WERI-Rb-1 (cell line): ENCODE data around the gene KAZALD1.
A peak's percentile ranks its signal among the peaks of the same experiment; 100 is the strongest.

ENCODE experiments used
- DNase-seq: peaks from one replicate; pipeline ENCODE4 v3.0.0-alpha.2; 2020
- H3K27ac ChIP-seq: fragments of 250-450 bp; sonication (Bioruptor Pico); 2 replicates; pipeline ENCODE4 v1.5.1; 2020; ENCODE audit warnings: mild to moderate bottlenecking, moderate library complexity
- H3K27me3 ChIP-seq: fragments of 250-450 bp; sonication (Bioruptor Pico); 2 replicates; pipeline ENCODE4 v1.5.1; 2021; ENCODE audit warnings: mild to moderate bottlenecking, low read depth, moderate library complexity; ENCODE audit not compliant: insufficient read depth, severe bottlenecking
- H3K36me3 ChIP-seq: fragments of 250-450 bp; sonication (Bioruptor Pico); 2 replicates; pipeline ENCODE4 v1.5.1; 2020; ENCODE audit warnings: mild to moderate bottlenecking, moderate library complexity
- H3K4me3 ChIP-seq: 2 replicates; pipeline ENCODE4 v1.5.1; 2011; ENCODE audit warnings: low read depth, mild to moderate bottlenecking, control low read depth, low read length
- H3K9me3 ChIP-seq: fragments of 250-450 bp; sonication (Bioruptor Pico); 2 replicates; pipeline ENCODE4 v1.5.1; 2021; ENCODE audit warnings: mild to moderate bottlenecking, moderate library complexity; ENCODE audit not compliant: severe bottlenecking
- TF ChIP-seq, protein P1 (sequence below): IDR thresholded peaks from 2 replicates; pipeline ENCODE4 v1.5.1; 2011; ENCODE audit warnings: low read depth, mild to moderate bottlenecking, control low read depth, inconsistent platforms, low read length

Gene KAZALD1

DNA sequence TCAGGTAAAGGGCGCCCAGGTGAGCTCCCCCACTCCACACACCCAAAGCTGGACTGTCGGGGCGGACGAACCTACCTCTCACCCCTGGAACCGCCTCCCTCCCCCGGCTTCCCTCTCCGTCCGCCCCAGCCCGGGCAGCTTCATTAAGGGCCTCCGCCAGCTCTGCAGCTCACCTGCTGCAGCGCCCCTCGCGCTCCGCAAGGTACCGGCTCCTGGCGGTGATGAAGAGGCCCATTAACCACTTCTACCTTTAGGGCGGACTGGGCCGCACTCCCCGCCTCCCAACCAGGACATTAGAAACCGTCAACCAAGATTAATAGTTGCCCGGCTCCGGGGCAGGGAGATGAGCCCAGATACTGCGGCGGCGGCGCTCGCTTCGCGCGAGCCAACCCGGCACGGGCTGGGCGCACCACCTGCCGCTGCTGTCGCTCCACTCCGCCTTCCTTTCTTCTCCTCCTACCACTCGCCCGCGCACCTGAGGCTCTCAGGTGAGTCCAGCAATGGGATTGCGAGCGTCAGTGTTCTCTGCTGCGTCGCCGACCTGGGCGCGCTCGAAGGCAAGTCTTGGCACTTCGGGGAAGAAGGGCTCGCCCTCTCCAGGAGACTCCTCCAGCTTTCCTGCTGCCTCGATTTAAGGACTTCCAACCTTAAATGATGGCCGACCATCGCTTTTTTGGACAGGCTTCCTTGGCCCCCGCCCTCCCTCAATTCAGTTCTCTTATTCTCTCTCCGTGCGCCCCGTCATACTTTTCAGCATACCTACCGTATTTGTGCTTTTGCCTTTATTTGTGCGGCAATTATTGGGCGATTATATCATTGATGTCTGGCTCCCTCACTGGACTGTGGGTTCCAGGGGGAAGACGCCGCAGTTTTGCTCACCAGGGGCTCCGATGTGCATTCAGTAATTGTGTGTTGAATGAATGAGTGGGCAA, 13.6 kb upstream of the KAZALD1 start:
- TF ChIP-seq, protein P1, sequence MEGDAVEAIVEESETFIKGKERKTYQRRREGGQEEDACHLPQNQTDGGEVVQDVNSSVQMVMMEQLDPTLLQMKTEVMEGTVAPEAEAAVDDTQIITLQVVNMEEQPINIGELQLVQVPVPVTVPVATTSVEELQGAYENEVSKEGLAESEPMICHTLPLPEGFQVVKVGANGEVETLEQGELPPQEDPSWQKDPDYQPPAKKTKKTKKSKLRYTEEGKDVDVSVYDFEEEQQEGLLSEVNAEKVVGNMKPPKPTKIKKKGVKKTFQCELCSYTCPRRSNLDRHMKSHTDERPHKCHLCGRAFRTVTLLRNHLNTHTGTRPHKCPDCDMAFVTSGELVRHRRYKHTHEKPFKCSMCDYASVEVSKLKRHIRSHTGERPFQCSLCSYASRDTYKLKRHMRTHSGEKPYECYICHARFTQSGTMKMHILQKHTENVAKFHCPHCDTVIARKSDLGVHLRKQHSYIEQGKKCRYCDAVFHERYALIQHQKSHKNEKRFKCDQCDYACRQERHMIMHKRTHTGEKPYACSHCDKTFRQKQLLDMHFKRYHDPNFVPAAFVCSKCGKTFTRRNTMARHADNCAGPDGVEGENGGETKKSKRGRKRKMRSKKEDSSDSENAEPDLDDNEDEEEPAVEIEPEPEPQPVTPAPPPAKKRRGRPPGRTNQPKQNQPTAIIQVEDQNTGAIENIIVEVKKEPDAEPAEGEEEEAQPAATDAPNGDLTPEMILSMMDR, result no peak
- Histone ChIP-seq H3K9me3 (no peaks in the 10 kb centered on the region), H3K4me3 (no peak overlapping the region), H3K27ac (no peak overlapping the region), H3K36me3 (no peaks in the 10 kb centered on the region), H3K27me3 (no peaks in the 10 kb centered on the region)
- DNase-seq, result no peak

- peak; percentile 89 for DNase-seq
- Histone ChIP-seq H3K27me3 (no peaks in the 10 kb centered on the region), H3K9me3 (no peaks in the 10 kb centered on the region), H3K27ac (no peak overlapping the region), H3K4me3 (peak overlapping the region; percentile 48), H3K36me3 (no peaks in the 10 kb centered on the region)
- TF ChIP-seq, protein P1, result peak; percentile 87
Observed at GRCh38 chr10:101050208-101051069, 11.3 kb upstream of the KAZALD1 start.

GRCh38 chr10:101052285-101052684, 9.5 kb upstream of the KAZALD1 start:
- DNase-seq, result no peak
- Histone ChIP-seq H3K36me3 (no peaks in the 10 kb centered on the region), H3K27ac (no peak overlapping the region), H3K27me3 (no peaks in the 10 kb centered on the region), H3K9me3 (no peaks in the 10 kb centered on the region), H3K4me3 (no peak overlapping the region)
- TF ChIP-seq, protein P1, result no peak

GRCh38 chr10:101053516-101053915, 8.3 kb upstream of the KAZALD1 start:
- Histone ChIP-seq H3K27ac (no peak overlapping the region), H3K27me3 (no peaks in the 10 kb centered on the region), H3K9me3 (no peaks in the 10 kb centered on the region), H3K36me3 (no peaks in the 10 kb centered on the region), H3K4me3 (no peak overlapping the region)
- DNase-seq, result no peak
- TF ChIP-seq, protein P1, result no peak

GRCh38 chr10:101054351-101054750, 7.4 kb upstream of the KAZALD1 start:
- Histone ChIP-seq H3K4me3 (no peak overlapping the region), H3K27me3 (no peaks in the 10 kb centered on the region), H3K27ac (no peak overlapping the region), H3K36me3 (no peaks in the 10 kb centered on the region), H3K9me3 (no peaks in the 10 kb centered on the region)
- TF ChIP-seq, protein P1, result no peak
- DNase-seq, result no peak
